Stimulated activated CD8-positive, alpha-beta memory T cell treated with anti-CD3 and anti-CD28 coated beads, Interleukin-2, amount 100 ng/mL, for 48 hours (primary cell): ENCODE measurements around the gene ARFGEF2.
"Not testable (repeated sequence)": the region's sequence is repeated elsewhere in the genome, so short reads cannot be mapped to it uniquely, and the experiment has no call there.

Experiments used
- DNase-seq, 2 donors: peaks; one replicate each; pipeline ENCODE4 v3.0.0-alpha.2; 2020; ENCODE audit warnings: low read depth in 2 of 2

The ARFGEF2 gene

GRCh38 chr20:48921168-48921882, at the start of gene ARFGEF2:
TSS of gene ARFGEF2 (plus strand) at chr20:48921711. CDS start at chr20:48921890, 179 bp downstream.
- peak; percentile 89 to 93 for DNase-seq

- DNase-seq, result no peak
Observed at GRCh38 chr20:48875233-48875913, 46.1 kb upstream of the ARFGEF2 start.

GRCh38 chr20:48875914-48876240, 45.6 kb upstream of the ARFGEF2 start:
- no peak for DNase-seq

- DNase-seq, result no peak
Observed at GRCh38 chr20:48877304-48877703, 44.2 kb upstream of the ARFGEF2 start.

- no peak for DNase-seq
Observed at GRCh38 chr20:48878534-48879248, 42.8 kb upstream of the ARFGEF2 start.

- DNase-seq, result no peak
Observed at GRCh38 chr20:48879612-48880245, 41.8 kb upstream of the ARFGEF2 start.

- DNase-seq, result no peak
Observed at GRCh38 chr20:48880331-48880730, 41.2 kb upstream of the ARFGEF2 start.

GRCh38 chr20:48880981-48881657, 40.4 kb upstream of the ARFGEF2 start:
- no peak for DNase-seq

GRCh38 chr20:48885237-48885636, 36.3 kb upstream of the ARFGEF2 start:
- DNase-seq, result no peak

GRCh38 chr20:48886194-48886593, 35.3 kb upstream of the ARFGEF2 start:
- no peak for DNase-seq

GRCh38 chr20:48886811-48887210, 34.7 kb upstream of the ARFGEF2 start:
- no peak for DNase-seq

- DNase-seq, result not testable (repeated sequence)
Observed at GRCh38 chr20:48888517-48888916, 33.0 kb upstream of the ARFGEF2 start.

GRCh38 chr20:48889140-48889790, 32.2 kb upstream of the ARFGEF2 start:
- no peak for DNase-seq

- DNase-seq, result no peak
Observed at GRCh38 chr20:48891235-48892048, 30.1 kb upstream of the ARFGEF2 start.

GRCh38 chr20:48892049-48892470, 29.5 kb upstream of the ARFGEF2 start:
- DNase-seq, result no peak

- DNase-seq, result no peak
Observed at GRCh38 chr20:48892891-48893290, 28.6 kb upstream of the ARFGEF2 start.

GRCh38 chr20:48893374-48893773, 28.1 kb upstream of the ARFGEF2 start:
- no peak for DNase-seq

GRCh38 chr20:48897305-48898010, 24.1 kb upstream of the ARFGEF2 start:
- DNase-seq, result no peak

- DNase-seq, result no peak
Observed at GRCh38 chr20:48898210-48898609, 23.3 kb upstream of the ARFGEF2 start.
